Gastroesophageal sphincter (tissue), 3 donors: Measurements from ENCODE around the gene CCDC33.

Source experiments
- CTCF ChIP-seq, 4 experiments: fragments of 200-600 bp in 2 of 4; fragments of 450-650 bp in 2 of 4; sonication (generic) in 1 of 4; IDR thresholded peaks; one replicate each; pipeline ENCODE4 v1.5.1; 2017 to 2019; ENCODE audit warnings: antibody characterized with exemption in 4 of 4, mild to moderate bottlenecking in 2 of 4, moderate library complexity in 2 of 4
- POLR2A ChIP-seq, 2 donors: fragments of 450-650 bp; IDR thresholded peaks; one replicate each; pipeline ENCODE4 v1.6.1; 2017; ENCODE audit warnings: antibody characterized with exemption in 2 of 2, mild to moderate bottlenecking in 2 of 2, moderate library complexity in 1 of 2

- TF ChIP-seq POLR2A (IDR thresholded peaks at IDR 0.05), result no peak
- TF ChIP-seq CTCF (IDR thresholded peaks at IDR 0.05), result peak in 3 of 4 experiments; percentile 48 to 79 (median 65)
Measured at GRCh38 chr15:74307827-74308811, 72.0 kb downstream of the CCDC33 start.
